Transverse colon (tissue), 4 donors: ENCODE data around the gene RLN2. TPM values are rescaled to one million over a fixed set of nuclear protein-coding genes. Genes with fewer than 3 reads are reported as not detected.
A peak's percentile ranks its signal among the peaks of the same experiment; 100 is the strongest.
"Not testable (repeated sequence)": the region's sequence is repeated elsewhere in the genome, so short reads cannot be mapped to it uniquely, and the experiment has no call there.

Experiments
- DNase-seq: peaks from one replicate; pipeline ENCODE4 v3.0.0-alpha.2; 2019
- H3K27ac ChIP-seq, 4 donors: fragments of 200-600 bp; sonication (generic); 2 replicates each; pipeline ENCODE4 v1.5.1; 2016 to 2018; ENCODE audit warnings: inconsistent platforms in 4 of 4
- H3K27me3 ChIP-seq: fragments of 200-600 bp; sonication (generic); 2 replicates; pipeline ENCODE4 v1.5.1; 2017; ENCODE audit warnings: inconsistent platforms
- H3K36me3 ChIP-seq, 4 donors: fragments of 200-600 bp; sonication (generic); 2 replicates each; pipeline ENCODE4 v1.5.1; 2017 to 2019; ENCODE audit warnings: inconsistent platforms in 4 of 4
- H3K4me1 ChIP-seq, 4 donors: fragments of 200-600 bp; sonication (generic); 2 replicates each; pipeline ENCODE4 v1.5.1; 2017 to 2020; ENCODE audit warnings: inconsistent platforms in 4 of 4
- H3K4me3 ChIP-seq, 4 donors: fragments of 200-600 bp; sonication (generic); 1 replicate in 1 of 4; 2 replicates in 3 of 4; pipeline versions ENCODE4 v1.5.1 to v1.6.1; 2017 to 2019; ENCODE audit warnings: inconsistent platforms in 4 of 4
- H3K9me3 ChIP-seq, 2 donors: fragments of 200-600 bp; sonication (generic); 2 replicates each; pipeline ENCODE4 v1.5.1; 2017 to 2019; ENCODE audit warnings: inconsistent platforms in 2 of 2
- CTCF ChIP-seq, 5 experiments: fragments of 200-600 bp in 3 of 5; fragments of 450-650 bp in 2 of 5; sonication (generic) in 3 of 5; IDR thresholded peaks; 1 replicate in 2 of 5; 2 replicates in 3 of 5; pipeline ENCODE4 v1.5.1; 2016 to 2017; ENCODE audit warnings: antibody characterized with exemption in 5 of 5, inconsistent platforms in 3 of 5, mild to moderate bottlenecking in 2 of 5, moderate library complexity in 1 of 5
- EP300 ChIP-seq: sonication (generic); formaldehyde crosslinking; IDR thresholded peaks from one replicate; pipeline ENCODE4 v1.6.1; 2017; ENCODE audit warnings: antibody characterized with exemption, low read depth
- POLR2A ChIP-seq: fragments of 450-650 bp; IDR thresholded peaks from one replicate; pipeline ENCODE4 v1.6.1; 2016; ENCODE audit warnings: antibody characterized with exemption, mild to moderate bottlenecking, moderate library complexity
- POLR2AphosphoS5 ChIP-seq, 3 donors: sonication (generic); formaldehyde crosslinking; IDR thresholded peaks; one replicate each; pipeline ENCODE4 v1.6.1; 2016; ENCODE audit warnings: antibody characterized with exemption in 3 of 3
- WGBS, 2 donors: methylation state at CpG; one replicate each; pipeline ENCODE4 v1.1.5; 2018; ENCODE audit warnings: low coverage in 1 of 2; 5-methylcytosine and 5-hydroxymethylcytosine counted together
- in situ Hi-C, 4 donors: fragments of 200-750 bp; cut with MboI; loops; one replicate each; pipeline versions ENCODE4 v1.15.0 to v1.15.1; 2017; ENCODE audit warnings: low sequenced_read_pairs in 3 of 4, low pct_ligation_motif_present in 1 of 4, low pct_unique_long_range_greater_than_20kb in 1 of 4
- intact Hi-C: fragments of 100-400 bp; cut with DNase I; formaldehyde crosslinking; loops from one replicate; pipeline ENCODE4 v1.15.1; 2023; ENCODE audit warnings: low total_unique reads
- total RNA-seq, 4 donors: library from RNA; depleted of rRNA; stranded (reverse); fragments of >200 nt; gene quantifications; one replicate each; pipeline ENCODE4 v1.1.0, GENCODE V29; 2016

Gene RLN2
- not detected for total RNA-seq

- DNase-seq, intact Hi-C loops, H3K27ac ChIP-seq, H3K4me1 ChIP-seq, H3K27me3 ChIP-seq, H3K36me3 ChIP-seq, H3K9me3 ChIP-seq: not testable (repeated sequence)
- peak within 1 kb of the TSS in 1 of 4 donors; percentile 32 for H3K4me3 ChIP-seq
- WGBS, 2 donors = 33% methylated on average over 15 of the region's 50 CpGs; no CpG with 5 or more reads in 1 of the 2 donors
- in situ Hi-C loops = loop anchor here in 1 of 4 donors (25.0 kb wide), 1 partner anchor 283 kb away; no protein-coding TSS in a partner anchor
These were observed at the start of gene RLN2 for GRCh38 chr9:5303840-5304795. Gene RLN2 (minus strand): TSS chr9:5304716. CDS start chr9:5304580, 136 bp downstream.

GRCh38 chr9:5354184-5354583, 49.7 kb upstream of the RLN2 start:
- no peaks in the 10 kb centered on the region for H3K27me3 ChIP-seq
- in situ Hi-C loops = no loop called here
- H3K4me3 ChIP-seq = no peak overlapping the region
- H3K27ac ChIP-seq = no peak overlapping the region
- peaks cover 0 to 7% (median 2%) of the 10 kb centered on the region in 4 donors for H3K4me1 ChIP-seq
- DNase-seq = no peak
- H3K36me3 ChIP-seq = no peaks in the 10 kb centered on the region
- TF ChIP-seq EP300 (no peak), POLR2A (no peak), CTCF (IDR thresholded peaks at IDR 0.05) (no peak), POLR2AphosphoS5 (IDR thresholded peaks at IDR 0.05) (no peak)
- 84 to 90% methylated on average over 2 of the region's 2 CpGs for WGBS, 2 donors
- intact Hi-C loops = no loop called here
- H3K9me3 ChIP-seq = peaks cover 0 to 3% of the 10 kb centered on the region in 2 donors

- intact Hi-C loops (no loop called here), in situ Hi-C loops (no loop called here)
- 79 to 89% methylated on average over 1 of the region's 1 CpG for WGBS, 2 donors
- Histone ChIP-seq H3K36me3 (no peaks in the 10 kb centered on the region), H3K27ac (no peak overlapping the region), H3K27me3 (no peaks in the 10 kb centered on the region), H3K4me1 (no peaks in the 10 kb centered on the region), H3K9me3 (peaks cover 0 to 3% of the 10 kb centered on the region in 2 donors), H3K4me3 (no peak overlapping the region)
- DNase-seq = no peak
- TF ChIP-seq EP300 (no peak), CTCF (IDR thresholded peaks at IDR 0.05) (no peak), POLR2AphosphoS5 (IDR thresholded peaks at IDR 0.05) (no peak), POLR2A (no peak)
These were observed 48.2 kb upstream of the RLN2 start for GRCh38 chr9:5352637-5353248.

GRCh38 chr9:5338992-5339981, 34.8 kb upstream of the RLN2 start, which contains the start of gene RLN1:
Gene RLN1 (minus strand): TSS chr9:5339876. CDS start chr9:5339746, 130 bp downstream.
- H3K27ac ChIP-seq, H3K9me3 ChIP-seq, intact Hi-C loops, H3K36me3 ChIP-seq, in situ Hi-C loops, H3K27me3 ChIP-seq, H3K4me1 ChIP-seq, H3K4me3 ChIP-seq, DNase-seq: not testable (repeated sequence)
- 23 to 40% methylated on average over 1 to 14 of the region's 50 CpGs for WGBS, 2 donors
